ENCODE data around the gene NCOA7. TPM values are rescaled to one million over a fixed set of nuclear protein-coding genes. Genes with fewer than 3 reads are reported as not detected.

The NCOA7 gene
- total and polyA plus RNA-seq, 2 of the 8 experiments (the other 6 are each of a cell fraction or from before 2014, with no cell fraction given): 2.6 to 10.7 TPM

- POLR2A ChIA-PET (ENCODE audit: partially characterized antibody): no interaction called here
- FAIRE-seq: no peak
- WGBS, 2 experiments (ENCODE audit: extremely low coverage in 1 of 2, insufficient coverage in 1 of 2, insufficient read length in 1 of 2, insufficient replicate concordance in 2 of 2, low coverage in 1 of 2, low lambda C conversion rate in 2 of 2, missing lambda C conversion rate in 1 of 2): 92% methylated on average over 8 of the region's 8 CpGs; no CpG with 5 or more reads in 1 of the 2 experiments
Observed at GRCh38 chr6:125922322-125922860, 131.6 kb downstream of the NCOA7 start.

More at GRCh38 chr6:125922322-125922860, 131.6 kb downstream of the NCOA7 start:
- Histone ChIP-seq H2AFZ (ENCODE audit: low read length) (no peak overlapping the region), H2BK12ac (ENCODE audit: low read depth, low read length) (no peak overlapping the region), H3K23me2 (ENCODE audit: low read depth, low read length) (no peaks in the 10 kb centered on the region), H2BK5ac (ENCODE audit: low read depth, low read length) (no peak overlapping the region), H3K4me3 (ENCODE audit: extremely low read depth in 1 of 4, insufficient read depth in 2 of 4, low read depth in 3 of 4, low read length in 4 of 4) (no peak overlapping the region), H4K8ac (ENCODE audit: extremely low read depth, insufficient read depth, low read length) (no peak overlapping the region), H3K14ac (ENCODE audit: insufficient read length) (no peak overlapping the region), H3K18ac (ENCODE audit: extremely low read depth, low read length) (no peak overlapping the region), H3K9me3 (ENCODE audit: insufficient read depth in 2 of 2, low read depth in 1 of 2, low read length in 1 of 2) (no peaks in the 10 kb centered on the region), H4K5ac (ENCODE audit: insufficient read length, low read depth, low read length) (no peak overlapping the region), H3K79me1 (ENCODE audit: low read depth, low read length) (no peaks in the 10 kb centered on the region), H3K23ac (ENCODE audit: insufficient read length) (no peak overlapping the region), H3K36me3 (ENCODE audit: control insufficient read depth in 2 of 4, insufficient read depth in 4 of 4, low read length in 3 of 4) (peaks cover 0 to 11% (median 0%) of the 10 kb centered on the region in 4 experiments; a peak in 2 of 8 replicates), H2BK120ac (replicated peaks; ENCODE audit: low read depth, low read length) (no peak overlapping the region), H3K4me1 (replicated peaks in 1 of 4; ENCODE audit: control insufficient read depth in 3 of 4, insufficient read depth in 4 of 4, low read length in 3 of 4) (peaks cover 0 to 11% (median 7%) of the 10 kb centered on the region in 4 experiments; a peak in 6 of 7 replicates), H3K27ac (ENCODE audit: low read depth, low read length) (no peak overlapping the region), H3K9ac (replicated peaks in 1 of 4; ENCODE audit: extremely low read depth in 1 of 4, low read depth in 3 of 4, low read length in 3 of 4) (no peak overlapping the region), H2AK5ac (ENCODE audit: low read depth, low read length) (no peak overlapping the region), H2BK15ac (ENCODE audit: low read length) (no peak overlapping the region), H3K4me2 (ENCODE audit: insufficient read depth in 1 of 2, low read depth in 2 of 2, low read length in 2 of 2) (no peak overlapping the region), H3K4ac (replicated peaks; ENCODE audit: insufficient read length, low read depth, low read length) (no peak overlapping the region), H4K20me1 (replicated peaks in 1 of 2; ENCODE audit: control insufficient read depth in 1 of 2, insufficient read depth in 2 of 2, low read length in 2 of 2) (no peaks in the 10 kb centered on the region), H3K79me2 (ENCODE audit: control insufficient read depth in 1 of 2, insufficient read depth in 2 of 2, low read length in 2 of 2) (no peaks in the 10 kb centered on the region), H3K27me3 (replicated peaks in 1 of 4; ENCODE audit: control insufficient read depth in 3 of 4, extremely low read depth in 1 of 4, insufficient read depth in 3 of 4, low read length in 3 of 4) (no peaks in the 10 kb centered on the region), H4K91ac (replicated peaks; ENCODE audit: insufficient read length, low read length) (no peak overlapping the region), H3K56ac (replicated peaks; ENCODE audit: insufficient read length, low read depth, low read length) (no peak overlapping the region), H2BK20ac (ENCODE audit: low read length) (no peak overlapping the region)
- no peak for DNase-seq (ENCODE audit: low read depth in 1 of 2, low spot score in 2 of 2)
- no peak for TF ChIP-seq SP1 (IDR thresholded peaks at IDR 0.05; ENCODE audit: low read depth, low read length)
- TF ChIP-seq RNF2 (IDR thresholded peaks at IDR 0.05; ENCODE audit: borderline replicate concordance, low read depth, low read length, missing control alignments, poor library complexity, severe bottlenecking): no peak
- no peak for TF ChIP-seq HDAC6 (IDR thresholded peaks at IDR 0.05; ENCODE audit: low read depth, low read length)
- TF ChIP-seq POLR2A (IDR thresholded peaks at IDR 0.05; ENCODE audit: control extremely low read depth in 1 of 2, low read depth in 2 of 2, low read length in 2 of 2): no peak
- no peak for TF ChIP-seq EGR1 (IDR thresholded peaks at IDR 0.05; ENCODE audit: borderline replicate concordance, low read depth, low read length)
- TF ChIP-seq SP4 (IDR thresholded peaks at IDR 0.05; ENCODE audit: low read length): no peak
- no peak for TF ChIP-seq RAD21 (IDR thresholded peaks at IDR 0.05 in 1 of 2, conservative IDR thresholded peaks at IDR 0.05 in 1 of 2; ENCODE audit: low read depth in 2 of 2, low read length in 2 of 2)
- no peak for TF ChIP-seq CHD2 (IDR thresholded peaks at IDR 0.05; ENCODE audit: low read length)
- no peak for TF ChIP-seq CEBPB (IDR thresholded peaks at IDR 0.05; ENCODE audit: low read depth, low read length)
- TF ChIP-seq JUND (IDR thresholded peaks at IDR 0.05; ENCODE audit: low read length): no peak
- TF ChIP-seq SP2 (IDR thresholded peaks at IDR 0.05; ENCODE audit: low read length): no peak
- no peak for TF ChIP-seq POLR2AphosphoS5 (IDR thresholded peaks at IDR 0.05; ENCODE audit: low read depth, low read length)
- TF ChIP-seq FOSL1 (IDR thresholded peaks at IDR 0.05; ENCODE audit: insufficient read depth, low read depth, low read length): no peak
- TF ChIP-seq CTBP2 (IDR thresholded peaks at IDR 0.05; ENCODE audit: borderline replicate concordance, insufficient read depth, insufficient read length, low read length): no peak
- CTCF ChIA-PET (ENCODE audit: partially characterized antibody): interaction anchor here (1.4 to 6.7 kb wide), 3 partner anchors 16 to 33 kb away, joined by 4 to 31 read pairs (median 4); no protein-coding TSS in a partner anchor
